SU-DHL-6 (cell line): ENCODE data around the gene GRAMD4.

Source experiments
- H2AFZ ChIP-seq: fragments of 200-600 bp; sonication (generic); 2 replicates; pipeline ENCODE4 v1.6.1; 2014; ENCODE audit warnings: low read depth, mild to moderate bottlenecking, moderate library complexity, mixed read lengths, antibody characterized with exemption, low read length; ENCODE audit not compliant: severe bottlenecking
- H3F3A ChIP-seq: fragments of 200-600 bp; shearing (Covaris generic); 2 replicates; pipeline ENCODE4 v1.6.0; 2016; ENCODE audit warnings: antibody characterized with exemption, mild to moderate bottlenecking; ENCODE audit not compliant: insufficient read depth
- H3K27ac ChIP-seq: fragments of 200-600 bp; sonication (generic); 2 replicates; pipeline ENCODE4 v1.5.1; 2016; ENCODE audit warnings: low read depth, mild to moderate bottlenecking, low read length, moderate library complexity, mixed read lengths
- H3K27me3 ChIP-seq: fragments of 200-600 bp; sonication (generic), shearing (Covaris generic); 2 replicates; pipeline ENCODE4 v1.6.0; 2014; ENCODE audit warnings: mild to moderate bottlenecking, low read length
- H3K36me3 ChIP-seq: fragments of 200-600 bp; sonication (generic); 2 replicates; pipeline ENCODE4 v1.6.1; 2014; ENCODE audit warnings: mild to moderate bottlenecking, low read length, mixed read lengths
- H3K4me2 ChIP-seq: fragments of 300-600, 200-600 bp; shearing (Covaris generic), sonication (generic); 2 replicates; pipeline ENCODE4 v1.6.0; 2014; ENCODE audit warnings: low read length, low read depth, mild to moderate bottlenecking; ENCODE audit not compliant: poor library complexity, severe bottlenecking
- H3K4me3 ChIP-seq: fragments of 200-600 bp; sonication (generic); 2 replicates; pipeline ENCODE4 v1.5.1; 2014; ENCODE audit warnings: antibody characterized with exemption, low read length, mild to moderate bottlenecking, mixed read lengths; ENCODE audit not compliant: insufficient read depth, poor library complexity, severe bottlenecking
- H3K79me2 ChIP-seq: fragments of 200-600 bp; sonication (generic); 2 replicates; pipeline ENCODE4 v1.6.1; 2014; ENCODE audit warnings: mild to moderate bottlenecking, low read length, moderate library complexity; ENCODE audit not compliant: insufficient read depth
- H3K9ac ChIP-seq: fragments of 200-600 bp; sonication (generic); 2 replicates; pipeline ENCODE4 v1.7.0; 2014; ENCODE audit warnings: mild to moderate bottlenecking, low read length
- H3K9me2 ChIP-seq: fragments of 200-600 bp; sonication (generic); replicated peaks from 2 replicates; pipeline ENCODE4 v1.6.1; 2014; ENCODE audit warnings: low read length; ENCODE audit not compliant: insufficient read depth
- H3K9me3 ChIP-seq: fragments of 200-600 bp; sonication (generic); 2 replicates; pipeline ENCODE4 v1.6.1; 2014; ENCODE audit warnings: low read length, mixed read lengths; ENCODE audit not compliant: insufficient read depth
- H4K20me1 ChIP-seq: fragments of 200-600 bp; sonication (generic); 2 replicates; pipeline ENCODE4 v1.6.1; 2014; ENCODE audit warnings: low read depth, mild to moderate bottlenecking, antibody characterized with exemption, low read length, moderate library complexity, mixed read lengths
- EZH2phosphoT487 ChIP-seq: fragments of 200-600 bp; sonication (generic), shearing (Covaris generic); conservative IDR thresholded peaks from 2 replicates; pipeline ENCODE4 v1.6.1; 2018; ENCODE audit warnings: mild to moderate bottlenecking, antibody characterized with exemption, low read length, moderate library complexity, mixed read lengths
- TF ChIP-seq, protein P1 (sequence below): fragments of 200-600 bp; sonication (generic); IDR thresholded peaks from one replicate; pipeline ENCODE4 v1.5.1; 2017; ENCODE audit warnings: antibody characterized with exemption, mild to moderate bottlenecking, low read length, moderate library complexity; ENCODE audit not compliant: insufficient read depth, poor library complexity, severe bottlenecking

Gene GRAMD4

DNA sequence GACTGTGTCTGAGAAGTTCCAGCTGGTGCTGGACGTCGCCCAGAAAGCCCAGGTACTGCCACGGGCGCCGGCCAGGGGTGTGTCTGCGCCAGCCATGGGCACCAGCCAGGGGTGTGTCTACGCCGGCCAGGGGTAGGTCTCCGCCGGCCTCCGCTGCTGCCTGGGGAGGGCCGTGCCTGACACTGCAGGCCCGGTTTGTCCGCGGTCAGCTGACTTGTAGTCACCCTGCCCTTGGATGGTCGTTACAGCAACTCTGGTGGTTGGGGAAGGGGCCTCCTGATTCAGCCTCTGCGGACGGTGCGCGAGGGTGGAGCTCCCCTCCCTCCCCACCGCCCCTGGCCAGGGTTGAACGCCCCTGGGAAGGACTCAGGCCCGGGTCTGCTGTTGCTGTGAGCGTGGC lies 47.9 kb downstream of the GRAMD4 start:
- TF ChIP-seq, protein P1, sequence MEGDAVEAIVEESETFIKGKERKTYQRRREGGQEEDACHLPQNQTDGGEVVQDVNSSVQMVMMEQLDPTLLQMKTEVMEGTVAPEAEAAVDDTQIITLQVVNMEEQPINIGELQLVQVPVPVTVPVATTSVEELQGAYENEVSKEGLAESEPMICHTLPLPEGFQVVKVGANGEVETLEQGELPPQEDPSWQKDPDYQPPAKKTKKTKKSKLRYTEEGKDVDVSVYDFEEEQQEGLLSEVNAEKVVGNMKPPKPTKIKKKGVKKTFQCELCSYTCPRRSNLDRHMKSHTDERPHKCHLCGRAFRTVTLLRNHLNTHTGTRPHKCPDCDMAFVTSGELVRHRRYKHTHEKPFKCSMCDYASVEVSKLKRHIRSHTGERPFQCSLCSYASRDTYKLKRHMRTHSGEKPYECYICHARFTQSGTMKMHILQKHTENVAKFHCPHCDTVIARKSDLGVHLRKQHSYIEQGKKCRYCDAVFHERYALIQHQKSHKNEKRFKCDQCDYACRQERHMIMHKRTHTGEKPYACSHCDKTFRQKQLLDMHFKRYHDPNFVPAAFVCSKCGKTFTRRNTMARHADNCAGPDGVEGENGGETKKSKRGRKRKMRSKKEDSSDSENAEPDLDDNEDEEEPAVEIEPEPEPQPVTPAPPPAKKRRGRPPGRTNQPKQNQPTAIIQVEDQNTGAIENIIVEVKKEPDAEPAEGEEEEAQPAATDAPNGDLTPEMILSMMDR = no peak
- no peak for TF ChIP-seq EZH2phosphoT487
- Histone ChIP-seq H3K27me3 (no peaks in the 10 kb centered on the region), H3K4me3 (no peak overlapping the region), H3K79me2 (no peaks in the 10 kb centered on the region), H2AFZ (no peak overlapping the region), H3K9me2 (no peaks in the 10 kb centered on the region), H4K20me1 (no peaks in the 10 kb centered on the region), H3K4me2 (no peak overlapping the region), H3K27ac (no peak overlapping the region), H3F3A (no peaks in the 10 kb centered on the region), H3K36me3 (no peaks in the 10 kb centered on the region), H3K9me3 (no peaks in the 10 kb centered on the region), H3K9ac (no peak overlapping the region)

DNA sequence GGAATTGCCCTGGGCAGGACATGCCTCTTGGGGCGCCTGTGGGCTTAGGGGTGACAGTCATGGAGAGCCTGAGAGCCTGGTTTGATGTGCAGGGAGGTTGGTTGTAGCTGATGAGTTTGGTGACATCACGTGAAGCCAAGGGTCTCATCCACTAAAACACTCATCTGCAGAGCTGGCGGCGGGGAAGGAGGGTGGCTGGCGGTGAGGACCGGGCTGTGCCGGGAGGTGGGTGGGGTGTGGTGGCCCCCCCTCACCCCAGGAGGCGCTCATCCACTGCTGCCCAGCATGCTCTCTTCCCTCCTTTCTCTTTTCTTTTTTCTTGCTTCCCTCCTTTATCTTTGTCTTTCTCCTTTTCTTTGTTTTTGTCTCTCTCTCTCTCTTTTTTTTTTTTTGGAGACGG lies 49.0 kb downstream of the GRAMD4 start:
- H3K9ac ChIP-seq = no peak overlapping the region
- H3K79me2 ChIP-seq = no peaks in the 10 kb centered on the region
- H3K9me2 ChIP-seq = no peaks in the 10 kb centered on the region
- no peak overlapping the region for H2AFZ ChIP-seq
- no peaks in the 10 kb centered on the region for H3K9me3 ChIP-seq
- TF ChIP-seq, protein P1 = no peak
- no peak for TF ChIP-seq EZH2phosphoT487
- no peaks in the 10 kb centered on the region for H3K27me3 ChIP-seq
- no peaks in the 10 kb centered on the region for H4K20me1 ChIP-seq
- H3F3A ChIP-seq = no peaks in the 10 kb centered on the region
- H3K36me3 ChIP-seq = no peaks in the 10 kb centered on the region
- no peak overlapping the region for H3K4me3 ChIP-seq
- no peak overlapping the region for H3K4me2 ChIP-seq
- no peak overlapping the region for H3K27ac ChIP-seq

DNA sequence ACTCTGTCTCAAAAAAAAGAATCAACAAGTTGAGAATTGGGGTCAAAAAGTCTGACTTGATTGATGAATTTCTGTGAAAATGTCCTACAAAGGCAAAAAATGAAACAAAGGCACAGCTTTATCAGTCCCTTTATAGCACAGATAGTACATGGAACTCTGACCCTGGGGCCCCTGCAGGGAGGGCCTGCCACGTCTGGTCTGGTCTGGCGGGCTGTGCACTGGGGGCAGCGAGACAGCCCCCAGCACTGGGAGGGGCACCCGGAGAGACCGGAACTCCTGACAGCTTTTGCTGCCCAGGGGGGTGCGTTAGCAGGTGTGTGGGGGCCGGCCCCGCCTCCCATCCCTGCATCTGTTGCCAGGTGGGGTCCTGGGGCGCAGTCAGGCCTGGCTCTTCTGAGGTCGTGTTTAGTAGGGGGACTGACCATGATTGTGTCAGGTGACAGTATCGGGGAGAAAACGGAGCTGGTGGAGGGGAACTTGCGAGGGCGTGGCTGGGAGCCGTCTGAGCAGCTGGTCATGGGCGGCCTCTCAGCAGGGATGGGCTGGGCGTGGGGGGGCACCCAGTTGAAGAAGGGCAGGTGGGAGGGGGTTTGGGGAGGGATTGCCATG lies 51.7 kb downstream of the GRAMD4 start:
- Histone ChIP-seq H3K27ac (no peak overlapping the region), H3F3A (no peaks in the 10 kb centered on the region)

More for the DNA sequence above, 51.7 kb downstream of the GRAMD4 start:
- no peaks in the 10 kb centered on the region for H3K9me3 ChIP-seq
- H2AFZ ChIP-seq = no peak overlapping the region
- no peaks in the 10 kb centered on the region for H3K27me3 ChIP-seq
- no peaks in the 10 kb centered on the region for H3K36me3 ChIP-seq
- H4K20me1 ChIP-seq = no peaks in the 10 kb centered on the region
- H3K79me2 ChIP-seq = no peaks in the 10 kb centered on the region
- H3K4me2 ChIP-seq = no peak overlapping the region
- H3K4me3 ChIP-seq = no peak overlapping the region
- TF ChIP-seq, protein P1 = no peak
- TF ChIP-seq EZH2phosphoT487 = no peak
- no peaks in the 10 kb centered on the region for H3K9me2 ChIP-seq
- no peak overlapping the region for H3K9ac ChIP-seq
